OCI-LY3 (cell line): ENCODE measurements around the gene CA4.

Source experiments
- H2AFZ ChIP-seq: fragments of 200-600, 300-600 bp; shearing (Covaris generic); 2 replicates; pipeline ENCODE4 v1.6.0; 2014; ENCODE audit warnings: antibody characterized with exemption, low read depth, low read length
- H3K27ac ChIP-seq: fragments of 200-600, 300-600 bp; sonication (generic); 2 replicates; pipeline ENCODE4 v1.5.1; 2014; ENCODE audit warnings: mild to moderate bottlenecking, low read length, moderate library complexity, mixed read lengths
- H3K27me3 ChIP-seq: fragments of 200-600, 300-600 bp; sonication (generic); 2 replicates; pipeline ENCODE4 v1.6.1; 2014; ENCODE audit warnings: low read depth, low read length, mixed read lengths
- H3K36me3 ChIP-seq: fragments of 200-600, 300-600 bp; sonication (generic); replicated peaks from 2 replicates; pipeline ENCODE3; 2014; ENCODE audit warnings: low read depth, low read length, mixed read lengths
- H3K4me1 ChIP-seq: fragments of 300-600, 200-600 bp; sonication (generic); 2 replicates; pipeline ENCODE4 v1.6.1; 2014; ENCODE audit warnings: low read length, mixed read lengths
- H3K4me2 ChIP-seq: fragments of 200-600, 300-600 bp; sonication (generic); 2 replicates; pipeline ENCODE4 v1.6.1; 2014; ENCODE audit warnings: low read length, mixed read lengths
- H3K4me3 ChIP-seq: fragments of 300-600, 200-600 bp; sonication (generic); 2 replicates; pipeline ENCODE4 v1.5.1; 2014; ENCODE audit warnings: antibody characterized with exemption, mild to moderate bottlenecking, low read length, moderate library complexity
- H3K79me2 ChIP-seq: fragments of 300-600, 200-600 bp; shearing (Covaris generic); 2 replicates; pipeline ENCODE4 v1.6.1; 2014; ENCODE audit warnings: mild to moderate bottlenecking, low read length, mixed read lengths
- H3K9ac ChIP-seq: fragments of 300-600, 200-600 bp; shearing (Covaris generic); 2 replicates; pipeline ENCODE4 v1.6.0; 2014; ENCODE audit warnings: mild to moderate bottlenecking, low read length, moderate library complexity
- H3K9me3 ChIP-seq: fragments of 200-600, 300-600 bp; shearing (Covaris generic); 2 replicates; pipeline ENCODE4 v1.6.1; 2014; ENCODE audit warnings: low read length, mixed read lengths; ENCODE audit not compliant: insufficient read depth
- H4K20me1 ChIP-seq: fragments of 200-600, 300-600 bp; sonication (generic); 2 replicates; pipeline ENCODE4 v1.6.1; 2016; ENCODE audit warnings: low read length, mixed read lengths; ENCODE audit not compliant: insufficient read depth
- CTCF ChIP-seq: fragments of 200-600, 300-600 bp; sonication (generic); IDR thresholded peaks from 2 replicates; pipeline ENCODE4 v1.5.1; 2014; ENCODE audit warnings: antibody characterized with exemption, low read length, low read depth
- EZH2phosphoT487 ChIP-seq: fragments of 200-600 bp; shearing (Covaris generic); IDR thresholded peaks from 2 replicates; pipeline ENCODE4 v1.6.1; 2018; ENCODE audit warnings: antibody characterized with exemption, mixed run types, low read depth

CA4 gene

GRCh38 chr17:60154616-60155426, 5.0 kb downstream of the CA4 start:
- H3K4me1 ChIP-seq = peaks cover 14% of the 10 kb centered on the region
- H3K9ac ChIP-seq = no peak overlapping the region
- no peak overlapping the region for H2AFZ ChIP-seq
- no peak overlapping the region for H3K27ac ChIP-seq
- no peaks in the 10 kb centered on the region for H4K20me1 ChIP-seq
- H3K9me3 ChIP-seq = no peaks in the 10 kb centered on the region
- no peaks in the 10 kb centered on the region for H3K36me3 ChIP-seq
- no peaks in the 10 kb centered on the region for H3K27me3 ChIP-seq
- no peak overlapping the region for H3K4me2 ChIP-seq
- no peaks in the 10 kb centered on the region for H3K79me2 ChIP-seq
- no peak overlapping the region for H3K4me3 ChIP-seq
- no peak for TF ChIP-seq CTCF
- no peak for TF ChIP-seq EZH2phosphoT487

GRCh38 chr17:60155427-60155814, 5.6 kb downstream of the CA4 start:
- no peaks in the 10 kb centered on the region for H4K20me1 ChIP-seq
- TF ChIP-seq CTCF = no peak
- TF ChIP-seq EZH2phosphoT487 = no peak
- no peak overlapping the region for H2AFZ ChIP-seq
- H3K27ac ChIP-seq = no peak overlapping the region
- no peaks in the 10 kb centered on the region for H3K9me3 ChIP-seq
- no peak overlapping the region for H3K9ac ChIP-seq
- H3K4me1 ChIP-seq = peaks cover 14% of the 10 kb centered on the region
- H3K36me3 ChIP-seq = no peaks in the 10 kb centered on the region
- no peaks in the 10 kb centered on the region for H3K27me3 ChIP-seq
- H3K4me2 ChIP-seq = no peak overlapping the region
- no peaks in the 10 kb centered on the region for H3K79me2 ChIP-seq
- H3K4me3 ChIP-seq = no peak overlapping the region

DNA sequence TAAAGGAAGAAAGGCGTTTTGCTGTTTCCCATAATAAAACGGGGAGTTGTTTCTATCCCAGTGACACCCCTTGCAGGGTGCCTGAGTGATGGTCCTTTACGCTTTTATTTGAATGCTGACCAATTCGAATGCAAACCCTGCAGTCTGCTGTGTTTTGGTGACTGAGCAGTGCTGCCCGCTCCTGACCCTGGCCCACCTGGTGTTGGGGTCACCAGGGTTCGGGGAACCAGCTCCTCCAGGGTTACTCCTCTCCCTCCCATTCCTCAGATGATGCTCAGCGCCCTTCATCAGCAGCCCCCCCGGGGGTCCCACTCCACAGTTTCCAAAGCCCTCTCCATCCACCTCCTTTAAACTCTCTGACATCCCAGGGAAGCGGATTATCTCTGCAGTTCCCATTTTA, 6.0 kb downstream of the CA4 start:
- TF ChIP-seq CTCF (no peak), EZH2phosphoT487 (no peak)
- H3K4me2 ChIP-seq = no peak overlapping the region
- no peaks in the 10 kb centered on the region for H3K36me3 ChIP-seq
- no peaks in the 10 kb centered on the region for H3K9me3 ChIP-seq
- H3K27me3 ChIP-seq = no peaks in the 10 kb centered on the region
- H3K27ac ChIP-seq = no peak overlapping the region
- no peaks in the 10 kb centered on the region for H3K79me2 ChIP-seq
- H3K9ac ChIP-seq = no peak overlapping the region
- H4K20me1 ChIP-seq = no peaks in the 10 kb centered on the region
- H3K4me1 ChIP-seq = peaks cover 14% of the 10 kb centered on the region
- H3K4me3 ChIP-seq = no peak overlapping the region
- no peak overlapping the region for H2AFZ ChIP-seq

- peaks cover 14% of the 10 kb centered on the region for H3K4me1 ChIP-seq
- no peaks in the 10 kb centered on the region for H3K36me3 ChIP-seq
- no peaks in the 10 kb centered on the region for H3K9me3 ChIP-seq
- no peaks in the 10 kb centered on the region for H4K20me1 ChIP-seq
- H3K79me2 ChIP-seq = no peaks in the 10 kb centered on the region
- H3K4me3 ChIP-seq = no peak overlapping the region
- no peak overlapping the region for H3K27ac ChIP-seq
- no peak for TF ChIP-seq EZH2phosphoT487
- no peak for TF ChIP-seq CTCF
- H3K27me3 ChIP-seq = no peaks in the 10 kb centered on the region
- H3K9ac ChIP-seq = no peak overlapping the region
- no peak overlapping the region for H3K4me2 ChIP-seq
- H2AFZ ChIP-seq = no peak overlapping the region
Observed at GRCh38 chr17:60156746-60157145, 7.0 kb downstream of the CA4 start.
